ENCODE results near the gene PTPRN2.

The PTPRN2 gene

DNA sequence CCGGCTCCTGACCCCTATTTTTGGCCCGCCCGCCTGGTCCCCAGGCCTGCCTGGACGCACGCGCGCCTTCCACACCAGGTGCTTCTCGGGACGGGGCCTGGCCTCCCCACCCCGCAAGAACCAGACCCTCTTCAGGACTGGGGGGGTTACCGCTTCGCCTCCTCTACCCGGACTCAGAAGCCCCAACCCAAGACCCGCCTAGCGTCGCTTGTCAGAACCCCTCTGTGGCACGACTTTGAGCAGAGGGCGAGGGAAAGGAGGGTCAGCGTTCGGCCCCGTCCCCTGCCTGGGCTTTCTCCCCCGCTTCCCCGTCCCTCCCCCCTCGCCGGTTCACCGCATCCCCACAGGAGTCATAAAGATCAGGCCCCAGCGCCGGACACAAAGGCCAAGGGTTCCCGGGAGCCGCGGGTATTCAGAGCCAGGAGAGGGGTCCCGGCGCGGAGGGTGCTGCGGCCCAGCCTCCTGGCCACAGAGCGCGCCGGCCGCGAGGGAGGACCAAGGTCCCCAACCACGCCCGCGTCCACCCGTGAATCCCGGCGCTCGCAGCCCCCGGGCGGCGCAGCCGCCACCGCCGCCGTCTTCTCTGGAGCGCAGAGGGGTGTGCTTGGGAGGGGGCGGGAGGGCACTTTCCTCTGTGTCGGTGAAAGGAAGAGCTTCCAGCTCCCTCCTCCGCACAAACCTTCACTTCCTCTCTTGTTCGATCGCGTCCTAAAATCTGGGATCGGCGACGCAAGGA is 898.9 kb downstream of the PTPRN2 start:
- DNase-seq = no peak

DNA sequence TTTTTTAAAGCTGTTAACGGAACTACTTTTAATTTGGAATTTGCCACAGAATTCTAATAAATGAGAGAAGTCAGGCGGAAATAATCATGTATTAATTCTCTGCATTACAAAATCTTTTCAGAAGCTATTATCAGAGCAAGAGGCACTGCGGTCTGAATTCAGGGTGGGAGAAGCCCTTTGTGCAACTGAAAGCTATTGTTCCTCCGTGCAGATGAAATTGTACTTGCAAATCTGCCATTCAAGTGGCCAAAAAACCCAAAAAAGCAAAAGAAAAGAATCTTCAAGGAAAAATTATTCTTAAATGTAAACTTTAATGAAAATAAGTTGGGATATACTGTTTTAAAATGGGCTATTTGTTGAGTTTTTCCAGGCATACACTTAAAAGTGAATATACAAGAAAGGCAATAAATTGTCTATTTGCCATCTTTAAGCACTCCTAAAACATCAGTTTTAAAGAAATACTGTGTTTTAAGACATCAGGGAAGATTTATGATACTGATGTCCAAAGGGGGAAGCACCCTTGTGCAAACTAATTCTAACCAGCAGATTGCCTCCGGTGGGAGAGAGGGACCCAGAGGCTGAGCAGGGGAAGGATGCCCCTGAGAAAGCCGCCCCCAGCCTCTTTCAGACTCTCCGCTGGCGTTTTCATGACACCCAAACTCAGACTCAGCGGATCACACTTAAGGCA is 899.6 kb downstream of the PTPRN2 start:
- DNase-seq = no peak

DNA sequence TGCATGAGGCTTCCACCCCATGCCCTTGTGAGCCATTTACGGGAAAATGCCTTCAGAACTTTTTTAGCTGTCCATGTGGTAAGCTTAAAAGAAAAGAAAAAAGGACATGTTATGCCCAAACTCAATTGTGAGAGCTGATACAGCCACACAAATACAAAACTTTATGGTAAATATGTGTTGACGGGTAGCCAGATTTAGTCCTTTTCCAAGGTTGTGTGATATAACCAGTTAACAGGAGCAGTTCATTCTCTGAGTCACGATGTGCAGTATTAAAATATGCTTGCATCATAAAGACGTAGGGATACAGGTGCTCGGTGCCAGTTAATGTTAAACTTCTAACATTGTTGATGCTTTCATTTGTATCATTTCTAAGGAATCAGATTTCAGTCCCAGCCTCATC is 900.5 kb downstream of the PTPRN2 start:
- DNase-seq = no peak

DNA sequence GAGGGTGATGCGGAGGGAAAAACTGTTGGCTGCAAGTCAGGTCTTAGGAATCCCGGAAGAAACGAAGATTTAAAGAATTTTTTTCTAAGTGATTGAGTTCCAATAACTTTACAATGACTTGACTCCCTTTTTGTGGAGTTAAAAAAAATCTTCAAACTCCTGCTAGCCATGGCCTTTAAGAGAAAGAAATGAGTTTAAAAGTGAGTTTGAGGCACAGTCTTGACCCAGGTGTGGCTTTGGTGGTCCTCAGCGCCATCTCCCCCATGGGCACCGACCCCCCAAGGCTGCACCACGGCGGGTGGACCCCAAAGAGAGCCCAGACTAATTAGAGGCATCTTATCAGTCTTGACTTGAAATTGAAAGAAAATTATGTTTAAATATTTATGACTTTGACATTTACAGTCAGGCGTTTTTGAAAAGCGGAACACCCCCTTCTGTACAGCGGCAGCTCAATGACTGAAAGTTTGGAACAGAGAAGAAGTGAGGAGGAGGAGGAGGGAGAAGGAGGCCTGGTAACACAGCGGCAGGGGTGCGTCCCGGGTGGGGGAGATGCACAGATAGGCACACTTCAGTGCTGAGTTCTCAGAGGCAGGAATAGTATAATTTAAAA is 901.2 kb downstream of the PTPRN2 start:
- DNase-seq = no peak

DNA sequence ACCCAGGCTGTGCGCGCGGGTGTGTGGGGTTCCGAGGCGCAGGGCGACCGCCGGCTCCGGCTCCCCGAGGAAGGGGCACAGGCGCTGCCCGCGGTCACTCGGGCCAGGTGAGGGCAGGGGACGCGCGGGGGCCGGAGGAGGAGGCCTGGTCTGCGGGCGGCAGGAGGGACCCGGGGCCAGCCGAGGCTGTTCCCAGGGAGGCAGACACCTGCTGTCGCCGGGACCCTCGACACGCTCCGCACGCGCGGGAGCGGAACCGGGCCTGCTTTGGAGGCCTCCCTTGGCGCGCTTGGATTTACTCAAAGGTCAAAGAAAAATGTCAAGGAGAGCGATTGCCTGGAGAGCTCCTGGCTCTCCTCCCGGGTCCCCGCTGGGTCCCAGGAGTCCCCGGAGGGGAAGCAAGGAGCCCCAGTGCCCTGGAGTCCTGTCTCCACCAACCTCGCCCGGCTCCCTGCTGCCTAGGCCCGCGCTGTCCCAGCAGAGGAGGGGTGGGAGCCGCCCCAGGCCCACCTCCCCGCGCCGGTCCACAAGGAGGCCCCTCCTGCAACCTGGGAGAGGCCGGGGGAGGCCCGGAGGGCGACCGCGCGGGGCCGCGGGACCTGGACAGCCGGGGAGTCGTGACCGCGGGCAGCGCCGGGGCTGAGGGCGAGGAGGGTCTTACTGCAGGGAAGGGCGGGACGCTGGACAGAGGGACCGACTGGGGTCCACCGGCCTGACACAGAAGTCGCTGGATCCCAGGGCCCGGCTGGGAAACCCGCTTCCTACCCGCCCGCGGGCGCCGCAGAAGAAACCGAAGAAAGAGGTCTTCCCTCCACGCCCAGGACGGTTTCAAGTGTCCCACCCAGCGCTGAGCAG is 902.0 kb downstream of the PTPRN2 start:
- DNase-seq = no peak

DNA sequence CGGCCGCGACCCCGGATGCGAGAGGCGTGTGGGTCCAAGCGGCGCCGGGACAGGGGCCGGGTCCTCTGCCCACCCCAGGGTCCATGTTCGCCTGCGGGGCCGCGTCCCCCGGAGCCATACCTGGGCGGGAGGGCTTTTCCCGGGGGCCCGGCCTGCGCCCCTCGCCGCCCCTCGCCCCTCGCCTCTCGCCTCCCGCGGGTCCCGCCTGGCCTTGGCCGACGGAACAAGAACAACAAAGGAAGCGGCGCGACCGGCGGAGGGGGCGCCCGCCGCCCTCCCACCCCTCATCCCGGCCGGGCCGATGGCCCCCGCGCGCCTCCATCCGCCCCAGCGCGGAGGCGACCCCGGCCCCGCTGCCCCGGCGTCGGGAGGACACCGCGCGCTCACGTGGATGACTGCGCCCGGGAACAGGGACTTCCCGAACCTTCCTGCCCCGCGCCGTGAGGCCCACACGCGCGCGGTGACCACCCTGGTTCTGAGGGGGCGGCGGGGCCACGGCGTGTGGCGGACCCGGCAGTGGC is 902.7 kb downstream of the PTPRN2 start:
- DNase-seq = no peak

DNA sequence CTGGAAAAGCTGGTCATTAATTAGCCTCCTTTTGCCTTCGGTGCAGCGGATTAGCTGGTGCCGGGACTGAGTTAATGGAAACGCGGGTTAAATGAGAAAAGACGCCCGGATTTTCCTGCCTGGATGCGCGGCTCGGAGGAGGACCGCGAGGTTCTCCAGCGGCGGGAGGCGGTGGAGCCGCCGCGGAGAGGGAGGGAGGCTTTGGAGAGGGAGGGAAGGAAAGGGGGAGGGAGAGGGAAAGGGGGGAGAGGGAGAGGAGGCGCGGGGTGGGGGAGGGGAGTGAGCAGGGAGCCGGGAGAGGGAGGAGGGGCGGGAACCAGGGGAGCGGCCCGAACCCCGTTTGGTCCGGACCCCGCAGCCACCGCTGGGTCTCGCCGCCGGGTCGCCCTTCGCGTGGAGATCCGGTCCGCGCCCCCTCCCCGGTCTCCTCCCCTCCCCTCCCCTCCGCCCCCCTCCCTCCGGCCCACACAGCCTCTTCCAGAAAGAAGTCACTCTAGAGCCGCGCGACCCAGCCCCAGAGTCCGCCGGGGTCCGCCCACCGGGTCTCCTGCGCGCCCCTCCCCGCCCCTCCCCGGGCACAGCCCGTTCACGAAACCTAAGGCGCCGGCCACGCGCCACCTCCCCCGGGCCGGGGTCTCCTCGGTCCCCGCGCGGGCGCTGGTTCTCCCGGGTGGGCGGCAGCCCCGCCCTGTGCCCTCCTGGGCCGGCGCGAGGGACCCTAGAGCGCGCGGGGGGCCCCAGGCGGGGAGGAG is 903.3 kb downstream of the PTPRN2 start:
- no peak for DNase-seq

DNA sequence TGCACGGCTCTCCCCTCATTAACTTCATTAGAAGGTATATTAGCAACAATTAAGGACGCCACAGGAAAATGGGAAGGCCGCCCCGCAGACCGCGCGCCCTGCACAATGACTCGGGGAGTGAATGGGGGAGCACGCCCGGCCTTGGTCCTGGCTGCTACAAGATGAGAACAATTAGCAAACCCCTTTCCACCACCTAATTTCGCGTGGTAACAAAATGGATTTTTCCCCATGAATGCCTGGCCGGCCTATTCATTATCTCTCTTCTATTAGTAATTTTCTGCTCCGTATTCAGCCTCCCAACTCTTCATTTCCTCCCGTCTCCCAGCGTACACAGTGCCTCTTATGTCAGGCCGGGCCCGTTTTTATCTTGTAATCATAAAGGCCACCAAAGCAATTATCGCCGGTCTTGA is 903.9 kb downstream of the PTPRN2 start:
- DNase-seq = no peak

DNA sequence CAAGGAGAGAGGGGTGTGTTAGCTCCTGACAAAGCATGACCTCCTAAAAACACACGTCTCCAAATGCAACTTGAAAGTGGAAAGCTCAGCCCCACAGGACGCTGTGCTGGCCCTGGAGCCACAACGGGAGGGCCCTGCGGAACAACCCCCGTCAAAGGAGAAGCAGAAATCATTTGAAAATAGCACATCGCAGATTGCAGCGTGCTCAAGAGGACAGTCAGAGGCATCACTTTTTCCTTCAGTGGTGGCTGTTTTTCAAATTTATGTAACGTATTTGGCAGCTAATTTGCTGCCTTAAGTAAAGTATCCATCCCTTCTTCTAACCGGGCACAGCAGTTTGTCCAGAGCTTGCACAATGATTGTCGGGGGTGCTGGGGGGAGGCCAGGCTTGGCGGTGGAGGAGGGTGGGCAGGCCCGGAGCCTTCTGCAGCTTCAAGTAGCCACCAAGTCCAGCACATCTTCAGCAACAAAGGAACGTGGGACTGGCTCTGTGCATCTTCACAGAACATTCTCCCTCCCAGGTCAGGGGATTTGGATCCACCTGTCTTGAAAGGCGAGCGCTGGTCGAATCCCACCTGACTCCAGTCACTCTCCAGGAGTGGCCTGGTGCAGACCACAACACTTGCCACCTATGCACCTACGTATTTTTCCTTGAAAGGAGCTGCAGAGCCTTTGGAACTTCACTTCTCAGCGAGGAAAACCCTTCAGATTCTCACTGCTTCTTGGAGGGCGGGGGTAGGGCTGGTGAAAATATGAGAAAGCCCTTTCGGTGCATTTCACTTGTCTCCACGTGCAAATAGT is 904.5 kb downstream of the PTPRN2 start:
- DNase-seq = no peak

DNA sequence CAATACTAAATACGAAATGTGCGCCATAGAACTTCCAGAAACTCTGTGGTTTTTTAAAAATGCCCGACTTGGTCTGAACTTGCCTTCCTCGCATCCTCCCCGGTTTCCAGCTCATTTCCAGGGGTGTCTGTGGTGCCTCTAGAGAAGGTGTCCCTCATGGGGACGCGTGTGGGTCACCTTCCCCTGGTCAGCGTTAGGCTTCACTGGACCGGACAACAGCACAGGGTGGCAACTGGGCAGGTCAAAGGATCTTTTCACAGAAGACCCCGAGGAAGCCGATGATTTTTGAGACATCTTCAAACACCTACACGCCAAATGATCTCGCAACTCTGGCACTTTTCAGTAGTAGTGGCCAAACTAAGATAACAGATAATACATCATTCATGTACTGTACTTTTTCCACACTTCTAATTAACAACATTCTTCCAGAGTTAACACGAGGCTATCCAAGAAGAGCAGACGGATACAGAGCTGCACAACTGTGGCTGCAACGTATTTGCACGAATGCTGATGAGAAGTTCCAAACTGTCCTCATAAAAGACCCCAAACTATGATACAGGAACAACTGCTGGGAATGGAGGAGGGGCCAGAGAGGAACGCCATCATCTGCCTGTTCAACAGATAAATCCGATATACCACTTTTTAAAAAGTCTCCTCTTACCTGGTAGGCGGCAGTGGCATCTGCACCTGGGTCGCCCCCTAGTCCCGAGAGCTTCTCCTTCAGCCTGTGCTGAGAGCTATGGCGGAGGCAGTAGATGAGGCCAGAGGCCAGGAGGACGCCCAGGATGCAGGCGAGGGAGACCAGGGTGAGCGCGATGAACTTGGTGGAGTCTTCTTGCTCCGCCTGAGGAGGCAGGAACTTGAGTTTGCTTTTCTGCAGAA is 905.3 kb downstream of the PTPRN2 start:
- DNase-seq = no peak

DNA sequence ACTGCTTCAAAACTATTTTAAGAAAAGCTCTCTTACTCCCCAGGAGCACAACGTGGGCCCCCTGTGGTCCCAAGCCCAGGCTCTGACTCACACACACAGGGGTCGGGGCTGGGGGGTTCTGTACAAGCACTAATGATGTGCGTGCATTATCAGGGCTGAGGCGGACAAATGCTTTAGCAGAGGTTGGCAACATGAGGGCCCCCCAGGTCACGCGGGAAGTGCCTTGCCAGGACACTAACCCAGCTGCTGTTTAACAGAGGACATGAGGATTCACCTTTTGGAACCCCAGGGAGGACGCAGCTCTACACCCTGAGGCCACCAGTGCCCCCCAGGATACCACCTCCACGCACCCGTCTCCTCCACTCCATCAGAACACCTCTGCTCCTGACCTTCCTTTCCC is 908.0 kb downstream of the PTPRN2 start:
- no peak for DNase-seq

DNA sequence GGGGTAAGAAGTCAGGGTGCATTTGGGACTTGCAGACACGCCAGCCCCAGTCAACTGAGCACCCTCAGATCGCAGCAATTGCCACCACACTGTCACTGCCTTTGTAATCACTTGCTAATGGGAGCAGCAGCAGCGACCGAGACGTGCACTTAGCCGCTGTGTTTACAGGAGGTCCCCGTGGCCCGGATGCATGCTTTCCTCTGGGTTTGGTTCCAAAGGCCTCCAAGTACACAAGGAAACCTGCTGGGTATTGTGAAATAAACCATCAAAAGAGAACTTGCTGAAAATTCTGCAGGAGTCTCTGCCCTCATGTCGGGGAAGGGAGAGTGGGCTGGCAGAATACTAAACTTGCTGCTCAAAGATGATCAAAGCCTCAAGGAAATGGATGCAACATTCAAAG is 909.1 kb downstream of the PTPRN2 start:
- no peak for DNase-seq

DNA sequence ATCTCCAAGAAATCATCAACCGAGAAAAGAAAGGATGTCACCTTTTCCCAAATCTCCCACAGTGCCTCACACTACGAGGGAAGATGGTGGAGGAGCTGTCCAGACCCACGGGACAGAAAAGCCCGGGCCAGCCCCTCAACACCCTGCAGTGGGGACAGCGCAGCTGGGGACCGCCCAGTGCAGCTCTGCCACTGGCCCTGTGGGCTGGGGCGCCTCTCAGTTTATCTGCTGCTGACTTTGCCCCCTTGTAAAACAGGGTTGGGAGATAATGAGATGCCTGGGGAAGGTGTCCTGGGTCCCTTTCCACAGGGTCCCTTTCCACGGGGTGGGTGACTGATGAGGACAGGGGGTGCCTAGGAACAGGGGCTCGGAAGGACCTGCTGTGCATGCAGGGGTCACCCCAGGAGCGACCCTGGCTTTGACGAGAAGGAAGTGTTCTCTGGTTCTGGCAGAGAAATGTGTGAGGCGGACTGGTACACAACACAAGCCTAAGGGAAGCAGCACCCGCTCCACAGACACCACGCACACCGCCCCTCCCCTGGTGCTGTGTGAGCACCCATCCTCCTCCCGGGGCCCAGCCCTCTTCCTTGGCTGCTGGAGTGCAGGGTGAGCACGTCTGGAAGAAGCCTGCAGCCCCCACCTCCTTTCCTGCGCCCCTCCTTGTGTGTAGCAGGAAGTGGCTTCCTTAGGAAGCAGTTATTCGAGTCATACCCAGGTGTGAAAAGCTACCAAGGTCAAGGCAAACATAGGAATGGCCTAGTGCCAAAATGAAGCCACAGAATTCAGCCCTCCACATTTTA is 911.0 kb downstream of the PTPRN2 start:
- no peak for DNase-seq

DNA sequence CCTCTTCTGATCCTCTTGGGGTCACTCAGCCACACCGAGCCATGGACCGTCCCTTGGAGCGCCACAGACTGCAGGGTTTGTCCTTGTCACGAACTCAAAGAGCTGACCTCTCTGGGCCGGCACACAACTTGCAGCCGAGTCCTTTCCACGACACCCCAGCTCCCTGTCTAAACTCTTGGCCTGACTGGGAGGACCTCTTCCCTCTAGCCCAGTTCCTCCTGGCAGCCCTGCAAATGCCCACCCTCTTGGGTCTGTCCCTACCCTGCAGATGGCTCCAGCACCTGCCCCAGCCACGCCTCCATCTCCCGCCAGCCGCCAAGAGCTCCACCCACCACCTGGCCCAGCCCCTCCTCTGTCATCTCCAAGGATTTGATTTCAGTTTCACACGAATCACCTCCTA is 911.6 kb downstream of the PTPRN2 start:
- no peak for DNase-seq

DNA sequence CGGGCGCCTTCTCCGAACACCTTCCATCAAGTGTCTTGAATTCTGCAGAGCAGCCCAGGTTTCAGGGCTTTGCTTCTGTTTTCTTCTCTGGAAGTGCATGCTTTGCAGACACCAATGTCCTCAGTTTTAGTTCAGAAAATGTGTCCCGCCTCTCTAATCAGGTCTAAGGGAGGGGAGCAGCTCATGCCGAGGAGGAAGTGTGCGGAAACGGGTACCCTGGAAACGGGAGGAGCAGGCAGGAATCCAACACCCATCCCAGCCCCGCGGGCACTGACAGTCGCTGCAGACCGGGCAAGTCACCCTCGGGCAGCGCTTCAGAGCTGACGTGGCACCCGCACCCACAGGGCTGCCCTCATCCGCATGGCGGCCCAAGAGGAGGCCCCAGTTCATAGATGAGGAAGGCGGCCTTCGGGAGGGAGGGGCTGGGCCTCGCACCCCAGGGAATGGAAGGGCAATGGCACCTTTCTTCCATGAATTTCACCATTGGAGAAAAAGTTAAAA is 912.1 kb downstream of the PTPRN2 start:
- DNase-seq = no peak

DNA sequence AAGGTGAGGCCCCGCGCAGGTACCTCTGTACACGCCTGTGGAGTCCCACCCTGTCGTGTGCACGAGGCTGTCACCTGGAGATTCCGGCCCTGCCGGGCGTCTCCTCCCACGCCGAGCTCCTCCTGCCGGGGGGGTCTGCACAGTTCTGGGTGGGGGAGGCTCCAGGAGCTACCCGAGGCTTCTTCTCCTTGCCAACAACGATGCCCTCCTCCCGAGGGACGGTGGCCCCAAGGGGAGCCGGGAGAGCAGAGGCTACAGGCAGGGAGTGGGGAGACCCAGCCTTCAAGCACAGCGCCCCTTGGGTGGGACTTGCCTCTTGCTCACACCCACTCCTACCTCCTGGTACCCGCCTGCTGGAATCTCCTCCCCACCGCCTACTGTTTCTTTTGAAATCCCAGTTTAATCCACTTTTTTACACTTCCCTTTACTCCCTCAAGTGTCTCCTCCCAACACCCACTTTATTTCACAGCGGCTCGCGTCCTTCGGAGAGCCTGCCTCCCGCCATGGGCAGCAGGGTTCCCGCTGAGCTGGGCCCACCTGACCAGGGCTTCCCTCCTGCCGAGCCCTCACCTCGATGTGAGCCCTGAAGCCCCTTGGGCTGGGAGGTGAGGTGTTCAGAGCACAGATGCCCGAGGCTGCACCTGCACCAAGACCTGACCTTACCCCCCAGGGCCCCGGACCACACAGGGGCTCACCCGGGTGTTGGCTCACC is 912.8 kb downstream of the PTPRN2 start:
- no peak for DNase-seq

DNA sequence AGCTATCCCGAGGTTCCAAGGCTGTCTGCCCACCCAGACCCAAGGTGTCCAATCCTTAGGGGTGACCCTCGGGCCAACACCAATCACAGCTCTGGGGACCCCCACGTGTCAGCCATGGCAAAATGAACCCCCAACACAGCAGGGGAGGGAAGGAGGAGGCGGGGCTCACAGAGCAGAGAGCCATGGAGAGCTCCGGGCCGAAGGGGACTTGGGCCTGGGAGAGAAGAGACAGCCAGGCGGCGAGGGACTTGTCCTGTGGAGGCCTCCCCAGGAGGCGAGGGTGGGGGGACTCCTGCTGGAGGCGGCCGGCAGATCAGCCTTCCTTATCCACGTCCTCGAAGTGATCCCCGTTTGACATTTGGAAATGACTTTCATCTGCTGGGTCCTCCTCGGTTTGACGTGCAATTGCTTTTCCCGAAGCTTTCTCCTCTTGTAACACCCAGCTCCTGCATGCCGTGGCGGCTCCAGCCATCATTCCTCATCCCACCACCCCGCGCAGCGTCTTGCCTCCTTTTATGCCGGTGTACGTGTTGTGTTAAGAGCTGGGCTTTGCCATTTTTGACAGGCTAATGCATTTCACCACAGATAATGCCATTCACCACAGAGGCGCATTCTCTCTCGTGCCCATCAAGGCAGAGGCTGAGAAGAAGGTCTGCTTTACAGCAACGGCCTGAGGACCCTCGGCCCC is 913.5 kb downstream of the PTPRN2 start:
- DNase-seq = no peak

DNA sequence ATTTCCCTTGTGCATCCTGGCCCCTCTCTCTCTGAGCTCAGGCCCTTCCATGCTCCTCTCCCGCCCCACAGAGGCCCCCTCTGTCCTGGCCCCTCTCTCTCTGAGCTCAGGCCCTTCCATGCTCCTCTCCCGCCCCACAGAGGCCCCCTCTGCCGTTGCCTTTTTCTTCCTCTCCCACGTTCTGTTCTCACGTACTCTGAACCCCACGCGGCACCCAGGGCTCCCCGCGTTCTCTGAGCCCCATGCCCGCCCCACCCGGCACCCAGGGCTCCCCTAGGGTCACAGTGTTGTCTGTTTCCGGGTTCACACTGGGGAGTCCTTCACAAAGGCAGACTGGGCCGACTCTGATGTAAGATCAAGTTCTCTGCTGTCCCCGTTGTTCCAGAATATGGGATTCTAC is 914.0 kb downstream of the PTPRN2 start:
- DNase-seq = no peak
